ENCODE data around the gene CTRB1.

DNA sequence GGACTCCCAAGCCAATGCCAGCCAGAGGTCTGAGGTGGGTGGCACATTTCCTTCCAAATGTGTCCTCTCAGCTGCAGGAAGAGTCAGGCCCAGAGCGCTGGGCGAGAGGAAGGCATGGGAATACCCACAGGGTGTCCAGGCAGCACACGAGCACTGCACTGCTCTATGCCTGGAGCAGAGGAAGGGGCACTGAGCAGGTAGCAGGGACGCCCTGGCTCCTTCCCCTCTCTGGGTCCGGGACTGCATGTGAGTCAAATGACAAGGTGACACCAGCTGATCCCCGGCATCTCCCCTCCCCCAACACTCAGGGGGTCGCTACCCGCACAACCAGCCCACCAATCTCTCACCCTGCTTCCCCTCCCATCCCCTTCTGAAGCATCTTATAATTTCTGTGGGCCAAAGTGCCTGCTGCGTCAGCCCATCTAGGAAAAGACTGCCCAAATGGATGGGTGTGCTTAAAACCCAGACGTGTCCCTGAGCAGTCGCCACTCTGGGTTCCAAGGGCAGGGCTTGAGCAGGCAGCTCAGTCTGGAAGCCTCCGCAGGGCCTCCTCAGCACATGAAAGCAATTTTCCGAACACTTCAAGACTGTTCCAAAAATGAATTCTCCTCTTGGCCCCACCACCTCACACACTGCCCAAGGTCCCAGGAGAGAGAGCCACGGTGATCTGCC is 44.6 kb downstream of the CTRB1 start:
- TF ChIP-seq POLR2AphosphoS5 (IDR thresholded peaks at IDR 0.05; ENCODE audit: low read depth, low read length) (no peak), POLR2A (IDR thresholded peaks at IDR 0.05; ENCODE audit: low read depth, low read length) (no peak), TAF1 (IDR thresholded peaks at IDR 0.05; ENCODE audit: borderline replicate concordance, low read depth, low read length) (no peak)
